ENCODE measurements around the gene TNFRSF4. TPM values are rescaled to one million over a fixed set of nuclear protein-coding genes. Genes with fewer than 3 reads are reported as not detected.
A peak's percentile ranks its signal among the peaks of the same experiment; 100 is the strongest.

TNFRSF4 gene
- total RNA-seq = 1 to 10 TPM in 2 of 4 donors, under 1 TPM in 2; 0.50 to 2.1 (median 0.93) TPM

- no peak for DNase-seq (ENCODE audit: extremely low spot score)
- peaks cover 0 to 7% (median 0%) of the 10 kb centered on the region in 4 donors for H3K27me3 ChIP-seq
- intact Hi-C loops (cut with DNase I) = no loop called here
- H3K27ac ChIP-seq (replicated peaks in 1 of 4) = peak within 1 kb of the TSS in 1 of 4 donors; percentile 4
- TF ChIP-seq POLR2A (IDR thresholded peaks at IDR 0.05; ENCODE audit: low read depth) (no peak), POLR2AphosphoS5 (IDR thresholded peaks at IDR 0.05) (no peak), EP300 (IDR thresholded peaks at IDR 0.05) (no peak), CTCF (IDR thresholded peaks at IDR 0.05) (no peak)
- H3K9me3 ChIP-seq = no peaks in the 10 kb centered on the region
- 45% methylated on average over 5 of the region's 56 CpGs for WGBS
- H3K4me3 ChIP-seq = peak within 1 kb of the TSS; percentile 30 to 47 (median 31)
- H3K4me1 ChIP-seq = peaks cover 19 to 41% (median 31%) of the 10 kb centered on the region in 4 donors
- peaks cover 22 to 36% (median 32%) of the 10 kb centered on the region in 4 donors for H3K36me3 ChIP-seq
Observed at GRCh38 chr1:1213345-1214265, at the start of gene TNFRSF4. TSS of gene TNFRSF4 (minus strand) at chr1:1214153. CDS start at chr1:1214127, 26 bp downstream.

GRCh38 chr1:1262758-1263157 lies 48.8 kb upstream of the TNFRSF4 start:
- Histone ChIP-seq H3K27ac (replicated peaks in 1 of 4) (no peak overlapping the region), H3K4me3 (no peak overlapping the region), H3K27me3 (no peaks in the 10 kb centered on the region), H3K36me3 (peaks cover 47 to 100% (median 93%) of the 10 kb centered on the region in 4 donors), H3K9me3 (no peaks in the 10 kb centered on the region), H3K4me1 (peaks cover 0 to 22% (median 8%) of the 10 kb centered on the region in 4 donors)
- WGBS = 97% methylated on average over 4 of the region's 8 CpGs
- intact Hi-C loops (cut with DNase I) = no loop called here
- DNase-seq (ENCODE audit: extremely low spot score) = no peak
- no peak for TF ChIP-seq POLR2AphosphoS5 (IDR thresholded peaks at IDR 0.05)
- TF ChIP-seq CTCF (IDR thresholded peaks at IDR 0.05) = no peak
- no peak for TF ChIP-seq EP300 (IDR thresholded peaks at IDR 0.05)

GRCh38 chr1:1262071-1262470 lies 48.1 kb upstream of the TNFRSF4 start:
- Histone ChIP-seq H3K36me3 (peaks cover 44 to 100% (median 88%) of the 10 kb centered on the region in 4 donors), H3K4me3 (no peak overlapping the region), H3K27ac (replicated peaks in 1 of 4) (no peak overlapping the region), H3K4me1 (peaks cover 0 to 23% (median 8%) of the 10 kb centered on the region in 4 donors), H3K27me3 (no peaks in the 10 kb centered on the region), H3K9me3 (no peaks in the 10 kb centered on the region)
- intact Hi-C loops (cut with DNase I) = no loop called here
- WGBS = 96% methylated on average over 17 of the region's 17 CpGs
- no peak for TF ChIP-seq EP300 (IDR thresholded peaks at IDR 0.05)
- TF ChIP-seq POLR2AphosphoS5 (IDR thresholded peaks at IDR 0.05) = no peak
- no peak for TF ChIP-seq CTCF (IDR thresholded peaks at IDR 0.05)
- TF ChIP-seq POLR2A (IDR thresholded peaks at IDR 0.05; ENCODE audit: low read depth) = no peak
- DNase-seq (ENCODE audit: extremely low spot score) = no peak

- TF ChIP-seq EP300 (IDR thresholded peaks at IDR 0.05) (no peak), CTCF (IDR thresholded peaks at IDR 0.05) (no peak), POLR2AphosphoS5 (IDR thresholded peaks at IDR 0.05) (no peak), POLR2A (IDR thresholded peaks at IDR 0.05; ENCODE audit: low read depth) (no peak)
- H3K27ac ChIP-seq (replicated peaks in 1 of 4) = no peak overlapping the region
- peaks cover 46 to 100% (median 88%) of the 10 kb centered on the region in 4 donors for H3K36me3 ChIP-seq
- H3K27me3 ChIP-seq = no peaks in the 10 kb centered on the region
- intact Hi-C loops (cut with DNase I) = no loop called here
- H3K4me3 ChIP-seq = no peak overlapping the region
- H3K9me3 ChIP-seq = no peaks in the 10 kb centered on the region
- peaks cover 0 to 23% (median 8%) of the 10 kb centered on the region in 4 donors for H3K4me1 ChIP-seq
- WGBS = 68% methylated on average over 16 of the region's 16 CpGs
- DNase-seq (ENCODE audit: extremely low spot score) = no peak
Observed at GRCh38 chr1:1260843-1261560, 47.0 kb upstream of the TNFRSF4 start.

All from esophagus muscularis mucosa (tissue), 4 donors.